Hematopoietic multipotent progenitor cell treated with erythropoietin and hydrocortisone succinate and interleukin-3 and kit ligand, for 8 days (in vitro differentiated cells): Measurements from ENCODE around the gene RUNDC1.
A peak's percentile ranks its signal among the peaks of the same experiment; 100 is the strongest.
"Not testable (repeated sequence)": the region's sequence is repeated elsewhere in the genome, so short reads cannot be mapped to it uniquely, and the experiment has no call there.

ENCODE experiments used
- DNase-seq: peaks from one replicate; pipeline ENCODE4 v3.0.0-alpha.2; 2015

RUNDC1 gene

GRCh38 chr17:42992872-42993271 lies 12.5 kb downstream of the RUNDC1 start:
- no peak for DNase-seq

GRCh38 chr17:42993913-42994312 lies 13.5 kb downstream of the RUNDC1 start:
- DNase-seq, result not testable (repeated sequence)

GRCh38 chr17:42997390-42997983 lies 17.1 kb downstream of the RUNDC1 start:
- no peak for DNase-seq

- peak; percentile 100 for DNase-seq
Observed at GRCh38 chr17:42997984-42998938, 17.9 kb downstream of the RUNDC1 start, which contains the start of gene RPL27. Gene RPL27 (plus strand): TSS chr17:42998419. CDS start chr17:42998751, 332 bp downstream.

- DNase-seq, result no peak
Observed at GRCh38 chr17:42999003-42999525, 18.7 kb downstream of the RUNDC1 start.

GRCh38 chr17:43000894-43001293 lies 20.5 kb downstream of the RUNDC1 start:
- not testable (repeated sequence) for DNase-seq

GRCh38 chr17:43003542-43004172 lies 23.3 kb downstream of the RUNDC1 start:
- no peak for DNase-seq

- peak; percentile 85 for DNase-seq
Observed at GRCh38 chr17:43006639-43007551, 26.5 kb downstream of the RUNDC1 start, which contains the start of gene IFI35. Gene IFI35 (plus strand): TSS chr17:43006784. CDS start chr17:43006948, 164 bp downstream.

- DNase-seq, result no peak
Observed at GRCh38 chr17:43010667-43011308, 30.4 kb downstream of the RUNDC1 start.

GRCh38 chr17:43011728-43012472 lies 31.5 kb downstream of the RUNDC1 start:
- DNase-seq, result peak; percentile 77

GRCh38 chr17:43013296-43013695 lies 32.9 kb downstream of the RUNDC1 start:
- DNase-seq, result no peak

GRCh38 chr17:43014020-43014648 lies 33.8 kb downstream of the RUNDC1 start:
- DNase-seq, result no peak

GRCh38 chr17:43014649-43015542 lies 34.5 kb downstream of the RUNDC1 start:
- DNase-seq, result no peak

- no peak for DNase-seq
Observed at GRCh38 chr17:43015579-43015978, 35.2 kb downstream of the RUNDC1 start.

GRCh38 chr17:43016216-43016615 lies 35.9 kb downstream of the RUNDC1 start:
- DNase-seq, result no peak

GRCh38 chr17:43018008-43018853 lies 37.9 kb downstream of the RUNDC1 start:
- no peak for DNase-seq

GRCh38 chr17:43018932-43019331 lies 38.6 kb downstream of the RUNDC1 start:
- DNase-seq, result peak; percentile 62

GRCh38 chr17:43019418-43019817 lies 39.1 kb downstream of the RUNDC1 start:
- DNase-seq, result peak; percentile 53
